GM23248 (cell line): ENCODE measurements around the gene SND1. TPM values are rescaled to one million over a fixed set of nuclear protein-coding genes. Genes with fewer than 3 reads are reported as not detected.

Experiments
- DNase-seq: peaks from one replicate; pipeline ENCODE4 v3.0.0-alpha.2; 2015
- H2AFZ ChIP-seq: fragments of 200-600 bp; sonication (generic); 2 replicates; pipeline ENCODE4 v1.6.1; 2016; ENCODE audit warnings: antibody characterized with exemption
- H3F3A ChIP-seq: fragments of 200-600 bp; sonication (generic); 2 replicates; pipeline ENCODE4 v1.6.1; 2016; ENCODE audit warnings: mild to moderate bottlenecking, antibody characterized with exemption, mixed run types; ENCODE audit not compliant: insufficient read depth
- H3K27ac ChIP-seq: fragments of 200-600 bp; sonication (generic); 2 replicates; pipeline ENCODE4 v1.5.1; 2016; ENCODE audit warnings: mild to moderate bottlenecking
- H3K27me3 ChIP-seq: fragments of 200-600 bp; sonication (generic); replicated peaks from 2 replicates; pipeline ENCODE4 v1.6.1; 2016; ENCODE audit warnings: mild to moderate bottlenecking; ENCODE audit not compliant: insufficient read depth
- H3K36me3 ChIP-seq: fragments of 200-600 bp; sonication (generic); 2 replicates; pipeline ENCODE4 v1.6.1; 2016; ENCODE audit warnings: low read depth, mild to moderate bottlenecking
- H3K4me1 ChIP-seq: fragments of 200-600 bp; sonication (generic); 2 replicates; pipeline ENCODE4 v1.6.1; 2016; ENCODE audit warnings: mild to moderate bottlenecking; ENCODE audit not compliant: insufficient read depth
- H3K4me2 ChIP-seq: fragments of 200-600 bp; sonication (generic); one replicate; pipeline ENCODE4 v1.6.1; 2016; ENCODE audit warnings: mild to moderate bottlenecking; ENCODE audit not compliant: unreplicated experiment
- H3K4me3 ChIP-seq: fragments of 200-600 bp; sonication (generic); 2 replicates; pipeline ENCODE4 v1.5.1; 2016; ENCODE audit warnings: mild to moderate bottlenecking
- H3K79me2 ChIP-seq: fragments of 200-600 bp; sonication (generic); 2 replicates; pipeline ENCODE4 v1.6.1; 2016; ENCODE audit warnings: mild to moderate bottlenecking; ENCODE audit not compliant: insufficient read depth
- H3K9ac ChIP-seq: fragments of 200-600 bp; sonication (generic); 2 replicates; pipeline ENCODE4 v1.6.1; 2016; ENCODE audit warnings: mild to moderate bottlenecking
- H3K9me2 ChIP-seq: fragments of 200-600 bp; sonication (generic); 2 replicates; pipeline ENCODE4 v1.6.1; 2016; ENCODE audit warnings: mixed run types, mild to moderate bottlenecking, moderate library complexity; ENCODE audit not compliant: insufficient read depth
- H3K9me3 ChIP-seq: fragments of 200-600 bp; sonication (generic); one replicate; pipeline ENCODE4 v1.6.1; 2017; ENCODE audit warnings: low read depth
- H4K20me1 ChIP-seq: fragments of 200-600 bp; sonication (generic); 2 replicates; pipeline ENCODE4 v1.6.0; 2016; ENCODE audit not compliant: insufficient read depth
- EZH2 ChIP-seq: fragments of 200-600 bp; sonication (generic); IDR thresholded peaks from 2 replicates; pipeline ENCODE4 v1.6.1; 2018; ENCODE audit warnings: antibody characterized with exemption, mild to moderate bottlenecking; ENCODE audit not compliant: insufficient read depth, poor library complexity, severe bottlenecking
- EZH2phosphoT487 ChIP-seq: fragments of 200-600 bp; sonication (generic); IDR thresholded peaks from 2 replicates; pipeline ENCODE4 v1.6.1; 2018; ENCODE audit warnings: antibody characterized with exemption, moderate library complexity, mild to moderate bottlenecking, low read depth; ENCODE audit not compliant: insufficient read depth
- WGBS, 2 experiments: methylation state at CpG; one replicate each; pipeline ENCODE4 v1.1.6; 2015 to 2017; ENCODE audit warnings: low lambda C conversion rate in 2 of 2, low coverage in 1 of 2; ENCODE audit errors: missing lambda C conversion rate in 2 of 2; 5-methylcytosine and 5-hydroxymethylcytosine counted together
- in situ Hi-C: fragments of 300-500 bp; cut with MboI; formaldehyde crosslinking; loops from 2 replicates; pipeline ENCODE4 v1.15.0; 2020
- polyA plus RNA-seq: library from polyadenylated mRNA; unstranded; fragments of >200 nt; fragmentation: Nextera tagmentation; extraction: Ambion mirVana; gene quantifications from 2 replicates; pipeline ENCODE4 v1.2.1, GENCODE V29; 2016
- total RNA-seq: library from RNA; depleted of rRNA; stranded (reverse); fragments of >200 nt; shearing (Covaris generic); gene quantifications from 2 replicates; pipeline ENCODE4 v1.2.3, GENCODE V29; 2014

Gene SND1
- total and polyA plus RNA-seq, 2 experiments from 2014 or later: 128 to 184 TPM

DNA sequence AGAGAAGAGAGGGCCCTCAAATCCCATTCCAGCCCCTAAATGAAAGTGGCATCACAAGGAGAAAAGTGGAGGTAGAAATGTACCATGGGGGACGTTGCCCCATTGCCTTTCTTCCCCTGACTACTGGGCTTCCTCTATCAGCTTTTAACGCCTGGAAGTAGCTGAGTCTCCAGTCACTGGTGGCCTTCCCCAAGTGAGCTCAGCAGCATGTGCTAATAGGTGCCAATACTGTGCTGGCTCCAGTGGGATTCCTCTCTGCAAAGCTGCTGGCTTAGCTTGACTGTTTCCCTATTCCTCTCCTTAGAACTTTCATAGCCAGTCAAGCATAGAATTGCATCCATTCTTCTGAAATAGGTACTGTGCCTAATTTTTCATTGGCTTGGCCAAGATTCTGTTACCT is 346.7 kb downstream of the SND1 start:
- Histone ChIP-seq H3K79me2 (peaks cover 55% of the 10 kb centered on the region), H3K4me1 (peaks cover 21% of the 10 kb centered on the region; the same call in 1 of the 2 replicates), H4K20me1 (peaks cover 5% of the 10 kb centered on the region), H3K27ac (no peak overlapping the region), H3K9ac (no peak overlapping the region), H3K4me2 (no peak overlapping the region), H2AFZ (no peak overlapping the region), H3K36me3 (no peaks in the 10 kb centered on the region), H3K27me3 (no peaks in the 10 kb centered on the region), H3F3A (no peaks in the 10 kb centered on the region), H3K9me2 (no peaks in the 10 kb centered on the region), H3K9me3 (no peaks in the 10 kb centered on the region), H3K4me3 (no peak overlapping the region)
- WGBS, 2 experiments: 77 to 81% methylated on average over 2 of the region's 2 CpGs
- DNase-seq: no peak
- no peak for TF ChIP-seq EZH2
- no peak for TF ChIP-seq EZH2phosphoT487
- in situ Hi-C loops: no loop called here

GRCh38 chr7:128000048-128000447 is 348.1 kb downstream of the SND1 start:
- H3K27ac ChIP-seq: no peak overlapping the region
- peaks cover 20% of the 10 kb centered on the region; the same call in 1 of the 2 replicates for H3K4me1 ChIP-seq
- TF ChIP-seq EZH2 (no peak), EZH2phosphoT487 (no peak)
- H3K4me3 ChIP-seq: no peak overlapping the region
- no peaks in the 10 kb centered on the region for H3K27me3 ChIP-seq
- H4K20me1 ChIP-seq: peaks cover 5% of the 10 kb centered on the region
- no peaks in the 10 kb centered on the region for H3F3A ChIP-seq
- no peaks in the 10 kb centered on the region for H3K9me2 ChIP-seq
- H3K4me2 ChIP-seq: no peak overlapping the region
- H3K36me3 ChIP-seq: no peaks in the 10 kb centered on the region
- in situ Hi-C loops: no loop called here
- 100% methylated on average over 1 of the region's 1 CpG for WGBS, 2 experiments
- no peak overlapping the region for H2AFZ ChIP-seq
- no peak overlapping the region for H3K9ac ChIP-seq
- H3K79me2 ChIP-seq: peaks cover 51% of the 10 kb centered on the region
- H3K9me3 ChIP-seq: no peaks in the 10 kb centered on the region
- no peak for DNase-seq

- Histone ChIP-seq H4K20me1 (peaks cover 5% of the 10 kb centered on the region; the same call in 1 of the 2 replicates), H3K4me1 (peaks cover 12% of the 10 kb centered on the region; the same call in 1 of the 2 replicates), H3K9me2 (no peaks in the 10 kb centered on the region), H3K4me2 (no peak overlapping the region), H3K36me3 (no peaks in the 10 kb centered on the region), H2AFZ (no peak overlapping the region), H3F3A (no peaks in the 10 kb centered on the region), H3K4me3 (no peak overlapping the region), H3K9me3 (no peaks in the 10 kb centered on the region), H3K79me2 (peaks cover 51% of the 10 kb centered on the region), H3K27me3 (no peaks in the 10 kb centered on the region), H3K27ac (no peak overlapping the region), H3K9ac (no peak overlapping the region)
- in situ Hi-C loops: no loop called here
- TF ChIP-seq EZH2 (no peak), EZH2phosphoT487 (no peak)
- 92 to 95% methylated on average over 6 of the region's 6 CpGs for WGBS, 2 experiments
- DNase-seq: no peak
Measured at GRCh38 chr7:128000854-128001265, 348.9 kb downstream of the SND1 start.

DNA sequence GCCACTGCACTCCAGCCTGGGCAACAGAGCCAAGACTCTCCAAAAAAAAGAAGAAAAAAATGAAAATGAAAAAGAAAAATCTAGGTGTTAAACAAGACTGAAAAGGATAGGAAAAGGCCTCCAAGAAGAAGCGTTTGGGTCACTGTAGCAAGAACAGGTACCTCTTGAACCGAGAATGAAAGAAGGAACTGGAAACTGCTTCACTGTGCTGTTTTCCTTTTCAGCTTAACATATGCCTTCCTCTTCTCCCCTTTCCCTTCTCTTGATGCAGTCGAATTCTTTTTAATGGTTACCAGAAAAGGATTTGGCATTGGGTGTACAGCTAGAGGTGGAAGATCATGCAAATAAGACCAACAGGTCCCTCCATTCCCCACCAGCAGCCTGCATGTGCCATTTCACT is 351.2 kb downstream of the SND1 start:
- no peak overlapping the region for H3K27ac ChIP-seq
- DNase-seq: no peak
- H3K9ac ChIP-seq: no peak overlapping the region
- H3K27me3 ChIP-seq: no peaks in the 10 kb centered on the region
- no peak for TF ChIP-seq EZH2phosphoT487
- peaks cover 43% of the 10 kb centered on the region for H3K79me2 ChIP-seq
- H3K9me2 ChIP-seq: no peaks in the 10 kb centered on the region
- in situ Hi-C loops: no loop called here
- no peak overlapping the region for H3K4me2 ChIP-seq
- H3K36me3 ChIP-seq: 0 out of 2 replicates have a peak, but pooled peaks cover 5% of the 10 kb centered on the region
- no peak overlapping the region for H3K4me3 ChIP-seq
- H2AFZ ChIP-seq: no peak overlapping the region
- H3K4me1 ChIP-seq: no peaks in the 10 kb centered on the region
- H4K20me1 ChIP-seq: no peaks in the 10 kb centered on the region; the same call in 1 of the 2 replicates
- H3K9me3 ChIP-seq: no peaks in the 10 kb centered on the region
- H3F3A ChIP-seq: no peaks in the 10 kb centered on the region
- WGBS, 2 experiments: 95 to 97% methylated on average over 3 of the region's 3 CpGs

DNA sequence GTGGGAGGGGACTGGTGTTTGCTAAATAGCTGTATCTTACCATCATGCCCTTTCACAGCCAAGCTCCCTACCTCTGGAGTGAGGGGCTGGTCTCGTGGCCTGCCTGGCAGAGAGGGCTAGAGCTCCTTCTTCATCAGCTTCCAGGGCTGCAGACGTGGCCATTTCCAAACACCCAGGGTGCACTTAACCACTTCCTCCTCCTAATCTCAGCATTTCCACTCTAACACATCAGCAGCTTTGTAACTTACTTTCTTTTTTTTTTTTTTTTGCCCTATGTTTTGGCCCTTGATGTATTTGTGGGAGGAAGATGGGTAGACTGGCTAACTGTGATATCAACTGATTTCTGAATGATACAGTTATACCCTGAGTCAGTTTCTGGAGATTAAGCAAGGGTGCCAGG is 351.8 kb downstream of the SND1 start:
- DNase-seq: no peak
- Histone ChIP-seq H3K4me1 (no peaks in the 10 kb centered on the region), H4K20me1 (no peaks in the 10 kb centered on the region; the same call in 1 of the 2 replicates), H3K27me3 (no peaks in the 10 kb centered on the region), H3K36me3 (0 out of 2 replicates have a peak, but pooled peaks cover 5% of the 10 kb centered on the region), H3K9me2 (no peaks in the 10 kb centered on the region), H3K79me2 (peaks cover 40% of the 10 kb centered on the region), H3F3A (no peaks in the 10 kb centered on the region), H2AFZ (no peak overlapping the region), H3K4me3 (no peak overlapping the region), H3K27ac (no peak overlapping the region), H3K9ac (no peak overlapping the region), H3K9me3 (no peaks in the 10 kb centered on the region), H3K4me2 (no peak overlapping the region)
- TF ChIP-seq EZH2: no peak
- no peak for TF ChIP-seq EZH2phosphoT487
- WGBS, 2 experiments: 89 to 93% methylated on average over 2 of the region's 2 CpGs
- in situ Hi-C loops: no loop called here
